ENCODE data around the gene TSKS.

Gene TSKS

DNA sequence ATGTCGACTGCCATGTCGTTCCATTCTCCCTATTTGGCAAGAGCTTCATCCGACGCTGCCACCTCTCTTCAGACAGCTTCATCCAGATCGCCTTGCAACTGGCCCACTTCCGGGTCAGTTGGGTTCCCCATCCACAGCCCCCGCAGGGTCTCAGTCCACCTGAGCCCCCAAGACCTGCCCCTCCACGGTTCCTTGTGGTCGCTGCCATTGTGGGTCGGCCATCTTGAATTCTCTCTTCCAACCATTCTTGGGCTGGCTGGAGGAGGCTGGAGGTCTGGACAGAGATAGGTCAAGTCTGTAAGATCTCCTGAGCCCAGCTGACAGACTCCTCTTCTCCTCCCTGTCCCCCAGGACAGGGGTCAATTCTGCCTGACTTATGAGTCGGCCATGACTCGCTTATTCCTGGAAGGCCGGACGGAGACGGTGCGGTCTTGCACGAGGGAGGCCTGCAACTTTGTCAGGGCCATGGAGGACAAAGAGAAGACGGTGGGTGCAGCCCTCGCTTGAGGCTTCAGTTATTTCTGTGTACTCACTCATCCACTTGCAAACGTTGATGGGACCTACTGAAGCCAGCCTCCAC, 52.6 kb downstream of the TSKS start:
- H3K27me3 ChIP-seq (ENCODE audit: insufficient read depth, low read length), result no peaks in the 10 kb centered on the region
- no peaks in the 10 kb centered on the region for H3K4me1 ChIP-seq (ENCODE audit: insufficient read depth, low read length)
- peaks cover 2% of the 10 kb centered on the region for H3K9me3 ChIP-seq (ENCODE audit: low read length)
- H3K36me3 ChIP-seq (ENCODE audit: insufficient read depth, low read length), result peaks cover 62% of the 10 kb centered on the region
- H2AFZ ChIP-seq (ENCODE audit: low read depth, low read length), result no peak overlapping the region
- no peak overlapping the region for H3K4me3 ChIP-seq (ENCODE audit: low read length)

DNA sequence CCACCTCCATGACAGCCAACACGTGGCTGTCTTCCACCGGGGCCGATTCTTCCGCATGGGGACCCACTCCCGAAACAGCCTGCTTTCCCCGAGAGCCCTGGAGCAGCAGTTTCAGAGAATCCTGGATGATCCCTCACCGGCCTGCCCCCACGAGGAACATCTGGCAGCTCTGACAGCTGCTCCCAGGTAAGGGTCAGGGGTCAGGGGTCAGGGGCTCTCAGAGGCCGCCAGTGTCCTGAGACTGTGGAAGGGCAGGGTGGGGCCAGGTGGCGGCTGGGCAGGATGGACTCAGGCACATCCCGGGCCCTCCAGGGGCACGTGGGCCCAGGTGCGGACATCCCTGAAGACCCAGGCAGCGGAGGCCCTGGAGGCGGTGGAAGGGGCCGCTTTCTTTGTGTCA, 57.2 kb downstream of the TSKS start:
- no peaks in the 10 kb centered on the region for H3K4me1 ChIP-seq (ENCODE audit: insufficient read depth, low read length)
- H3K36me3 ChIP-seq (ENCODE audit: insufficient read depth, low read length), result peaks cover 61% of the 10 kb centered on the region
- H3K9me3 ChIP-seq (ENCODE audit: low read length), result no peaks in the 10 kb centered on the region
- H3K4me3 ChIP-seq (ENCODE audit: low read length), result no peak overlapping the region
- H3K27me3 ChIP-seq (ENCODE audit: insufficient read depth, low read length), result no peaks in the 10 kb centered on the region
- H2AFZ ChIP-seq (ENCODE audit: low read depth, low read length), result no peak overlapping the region

GRCh38 chr19:49704888-49705642, 58.0 kb downstream of the TSKS start:
- Histone ChIP-seq H3K27me3 (ENCODE audit: insufficient read depth, low read length) (no peaks in the 10 kb centered on the region), H3K36me3 (ENCODE audit: insufficient read depth, low read length) (peaks cover 52% of the 10 kb centered on the region), H3K4me1 (ENCODE audit: insufficient read depth, low read length) (no peaks in the 10 kb centered on the region), H2AFZ (ENCODE audit: low read depth, low read length) (no peak overlapping the region), H3K4me3 (ENCODE audit: low read length) (no peak overlapping the region), H3K9me3 (ENCODE audit: low read length) (no peaks in the 10 kb centered on the region)

- no peaks in the 10 kb centered on the region for H3K4me1 ChIP-seq (ENCODE audit: insufficient read depth, low read length)
- no peak overlapping the region for H3K4me3 ChIP-seq (ENCODE audit: low read length)
- H3K27me3 ChIP-seq (ENCODE audit: insufficient read depth, low read length), result no peaks in the 10 kb centered on the region
- no peaks in the 10 kb centered on the region for H3K9me3 ChIP-seq (ENCODE audit: low read length)
- H3K36me3 ChIP-seq (ENCODE audit: insufficient read depth, low read length), result peaks cover 38% of the 10 kb centered on the region
- no peak overlapping the region for H2AFZ ChIP-seq (ENCODE audit: low read depth, low read length)
Observed at GRCh38 chr19:49701271-49701786, 61.8 kb downstream of the TSKS start.

- Histone ChIP-seq H2AFZ (ENCODE audit: low read depth, low read length) (no peak overlapping the region), H3K36me3 (ENCODE audit: insufficient read depth, low read length) (peaks cover 31% of the 10 kb centered on the region), H3K4me1 (ENCODE audit: insufficient read depth, low read length) (no peaks in the 10 kb centered on the region), H3K9me3 (ENCODE audit: low read length) (no peaks in the 10 kb centered on the region), H3K4me3 (ENCODE audit: low read length) (no peak overlapping the region), H3K27me3 (ENCODE audit: insufficient read depth, low read length) (no peaks in the 10 kb centered on the region)
Observed at GRCh38 chr19:49700563-49700962, 62.5 kb downstream of the TSKS start.

DNA sequence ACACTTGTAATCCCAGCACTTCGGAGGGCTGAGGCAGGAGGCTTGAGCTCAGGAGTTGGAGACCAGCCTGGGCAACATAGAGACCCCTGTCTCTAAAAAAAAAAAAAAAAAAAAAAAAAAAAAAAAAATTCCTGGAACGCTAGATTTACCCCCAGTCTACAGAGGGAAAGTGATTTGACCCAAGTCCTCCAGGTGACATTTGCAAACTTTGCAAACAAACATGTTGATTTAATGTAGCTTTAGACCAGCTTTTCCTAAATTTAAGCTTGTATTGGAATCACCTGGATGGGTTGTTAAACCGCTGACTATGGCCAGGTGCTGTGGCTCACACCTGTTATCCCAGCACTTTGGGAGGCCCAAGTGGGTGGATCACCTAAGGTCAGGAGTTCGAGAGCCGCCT, 63.7 kb downstream of the TSKS start:
- peaks cover 19% of the 10 kb centered on the region for H3K36me3 ChIP-seq (ENCODE audit: insufficient read depth, low read length)
- no peaks in the 10 kb centered on the region for H3K27me3 ChIP-seq (ENCODE audit: insufficient read depth, low read length)
- H2AFZ ChIP-seq (ENCODE audit: low read depth, low read length), result no peak overlapping the region
- H3K4me1 ChIP-seq (ENCODE audit: insufficient read depth, low read length), result no peaks in the 10 kb centered on the region
- H3K4me3 ChIP-seq (ENCODE audit: low read length), result no peak overlapping the region
- no peaks in the 10 kb centered on the region for H3K9me3 ChIP-seq (ENCODE audit: low read length)

- no peak overlapping the region for H2AFZ ChIP-seq (ENCODE audit: low read depth, low read length)
- no peaks in the 10 kb centered on the region for H3K27me3 ChIP-seq (ENCODE audit: insufficient read depth, low read length)
- no peaks in the 10 kb centered on the region for H3K9me3 ChIP-seq (ENCODE audit: low read length)
- H3K36me3 ChIP-seq (ENCODE audit: insufficient read depth, low read length), result peaks cover 15% of the 10 kb centered on the region
- H3K4me1 ChIP-seq (ENCODE audit: insufficient read depth, low read length), result peaks cover 6% of the 10 kb centered on the region
- H3K4me3 ChIP-seq (ENCODE audit: low read length), result no peak overlapping the region
Observed at GRCh38 chr19:49696865-49697264, 66.2 kb downstream of the TSKS start.

DNA sequence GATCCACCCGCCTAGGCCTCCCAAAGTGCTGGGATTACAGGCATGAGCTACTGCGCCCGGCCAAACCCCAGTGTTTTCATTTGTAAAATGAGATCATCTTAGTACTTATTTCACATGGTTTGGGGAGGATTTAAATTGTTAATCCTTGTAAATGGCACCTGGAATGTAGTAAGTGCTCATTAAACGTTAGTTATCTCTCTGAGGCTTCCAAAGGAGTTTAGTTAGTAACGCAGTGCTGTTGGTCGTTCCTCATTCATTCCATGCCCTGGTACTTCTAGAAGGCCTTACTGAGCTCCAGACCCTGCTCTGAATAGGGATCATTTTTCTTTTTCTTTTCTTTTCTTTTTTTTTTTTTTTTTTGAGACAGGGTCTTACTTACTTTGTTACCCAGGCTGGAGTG, 67.0 kb downstream of the TSKS start:
- no peaks in the 10 kb centered on the region for H3K9me3 ChIP-seq (ENCODE audit: low read length)
- peaks cover 9% of the 10 kb centered on the region for H3K4me1 ChIP-seq (ENCODE audit: insufficient read depth, low read length)
- H3K36me3 ChIP-seq (ENCODE audit: insufficient read depth, low read length), result peaks cover 15% of the 10 kb centered on the region
- H3K4me3 ChIP-seq (ENCODE audit: low read length), result no peak overlapping the region
- no peaks in the 10 kb centered on the region for H3K27me3 ChIP-seq (ENCODE audit: insufficient read depth, low read length)
- H2AFZ ChIP-seq (ENCODE audit: low read depth, low read length), result no peak overlapping the region

GRCh38 chr19:49692147-49692506, 71.0 kb downstream of the TSKS start:
- Histone ChIP-seq H3K27me3 (ENCODE audit: insufficient read depth, low read length) (no peaks in the 10 kb centered on the region), H3K36me3 (ENCODE audit: insufficient read depth, low read length) (peaks cover 21% of the 10 kb centered on the region), H3K4me3 (ENCODE audit: low read length) (peak overlapping the region; percentile 75), H3K4me1 (ENCODE audit: insufficient read depth, low read length) (peaks cover 19% of the 10 kb centered on the region), H3K9me3 (ENCODE audit: low read length) (no peaks in the 10 kb centered on the region), H2AFZ (ENCODE audit: low read depth, low read length) (no peak overlapping the region)

DNA sequence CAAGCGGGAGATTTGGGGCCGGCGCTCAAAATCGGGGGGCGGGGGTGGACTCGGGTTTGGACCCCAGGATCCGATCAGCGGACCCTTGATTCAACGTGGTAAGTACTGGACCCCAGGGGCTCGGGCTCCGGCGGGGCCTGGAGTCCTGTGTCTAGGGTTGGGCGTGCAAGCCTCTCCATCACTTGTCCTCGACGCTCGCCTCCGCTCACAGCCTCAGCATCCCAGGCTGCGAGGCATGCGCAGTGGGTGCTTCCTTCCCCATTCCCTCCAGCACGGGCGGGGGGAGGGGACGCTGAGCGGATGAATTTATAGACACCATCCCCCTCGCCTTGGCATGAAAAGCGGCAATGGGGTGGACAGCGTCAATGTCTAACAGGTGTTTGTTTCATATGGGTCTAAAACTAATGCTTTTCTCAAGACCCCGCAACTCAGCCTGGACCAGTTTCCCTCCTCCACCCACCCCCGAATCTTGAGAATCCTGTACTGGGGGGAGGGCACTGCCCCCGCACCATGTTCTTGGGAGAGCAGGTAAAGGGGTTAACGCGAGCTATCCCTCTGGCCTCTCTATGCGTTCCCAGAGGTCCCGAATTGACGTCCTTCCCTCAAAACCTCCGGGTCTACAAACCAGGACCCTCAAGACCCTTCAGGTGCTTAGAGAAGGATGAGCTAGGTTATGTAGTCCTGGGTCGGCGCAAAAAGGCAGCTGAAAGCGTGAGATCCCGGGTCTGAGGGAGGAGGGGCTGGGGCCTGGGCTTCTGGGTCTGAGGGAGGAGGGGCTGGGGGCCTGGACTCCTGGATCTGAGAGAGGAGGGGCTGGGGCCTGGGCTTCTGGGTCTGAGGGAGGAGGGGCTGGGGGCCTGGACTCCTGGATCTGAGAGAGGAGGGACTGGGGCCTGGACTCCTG, 71.6 kb downstream of the TSKS start:
- H3K27me3 ChIP-seq (ENCODE audit: insufficient read depth, low read length), result no peaks in the 10 kb centered on the region
- H3K4me3 ChIP-seq (ENCODE audit: low read length), result peak overlapping the region; percentile 75
- H2AFZ ChIP-seq (ENCODE audit: low read depth, low read length), result peak overlapping the region; percentile 77
- no peaks in the 10 kb centered on the region for H3K9me3 ChIP-seq (ENCODE audit: low read length)
- H3K36me3 ChIP-seq (ENCODE audit: insufficient read depth, low read length), result peaks cover 19% of the 10 kb centered on the region
- H3K4me1 ChIP-seq (ENCODE audit: insufficient read depth, low read length), result peaks cover 19% of the 10 kb centered on the region

GRCh38 chr19:49690656-49691242, 72.4 kb downstream of the TSKS start, which contains the start of gene CPT1C:
Gene CPT1C, plus strand, starts transcription at chr19:49691116. Its CDS starts 1,137 bp downstream, at chr19:49692253.
- Histone ChIP-seq H3K27me3 (ENCODE audit: insufficient read depth, low read length) (no peaks in the 10 kb centered on the region), H3K4me1 (ENCODE audit: insufficient read depth, low read length) (peaks cover 19% of the 10 kb centered on the region), H3K9me3 (ENCODE audit: low read length) (no peaks in the 10 kb centered on the region), H3K36me3 (ENCODE audit: insufficient read depth, low read length) (peaks cover 25% of the 10 kb centered on the region), H2AFZ (ENCODE audit: low read depth, low read length) (peak within 1 kb of the TSS; percentile 77), H3K4me3 (ENCODE audit: low read length) (peak within 1 kb of the TSS; percentile 75)

- H3K4me1 ChIP-seq (ENCODE audit: insufficient read depth, low read length), result peaks cover 19% of the 10 kb centered on the region
- no peaks in the 10 kb centered on the region for H3K27me3 ChIP-seq (ENCODE audit: insufficient read depth, low read length)
- H3K4me3 ChIP-seq (ENCODE audit: low read length), result peak overlapping the region; percentile 75
- no peak overlapping the region for H2AFZ ChIP-seq (ENCODE audit: low read depth, low read length)
- no peaks in the 10 kb centered on the region for H3K9me3 ChIP-seq (ENCODE audit: low read length)
- H3K36me3 ChIP-seq (ENCODE audit: insufficient read depth, low read length), result peaks cover 30% of the 10 kb centered on the region
Observed at GRCh38 chr19:49690079-49690655, 72.9 kb downstream of the TSKS start.

Data from neuron (in vitro differentiated cells).